ENCODE measurements around the gene EME2. TPM values are rescaled to one million over a fixed set of nuclear protein-coding genes. Genes with fewer than 3 reads are reported as not detected.

The EME2 gene
- total RNA-seq, 1 donor from 2014 or later = 15.5 TPM

DNA sequence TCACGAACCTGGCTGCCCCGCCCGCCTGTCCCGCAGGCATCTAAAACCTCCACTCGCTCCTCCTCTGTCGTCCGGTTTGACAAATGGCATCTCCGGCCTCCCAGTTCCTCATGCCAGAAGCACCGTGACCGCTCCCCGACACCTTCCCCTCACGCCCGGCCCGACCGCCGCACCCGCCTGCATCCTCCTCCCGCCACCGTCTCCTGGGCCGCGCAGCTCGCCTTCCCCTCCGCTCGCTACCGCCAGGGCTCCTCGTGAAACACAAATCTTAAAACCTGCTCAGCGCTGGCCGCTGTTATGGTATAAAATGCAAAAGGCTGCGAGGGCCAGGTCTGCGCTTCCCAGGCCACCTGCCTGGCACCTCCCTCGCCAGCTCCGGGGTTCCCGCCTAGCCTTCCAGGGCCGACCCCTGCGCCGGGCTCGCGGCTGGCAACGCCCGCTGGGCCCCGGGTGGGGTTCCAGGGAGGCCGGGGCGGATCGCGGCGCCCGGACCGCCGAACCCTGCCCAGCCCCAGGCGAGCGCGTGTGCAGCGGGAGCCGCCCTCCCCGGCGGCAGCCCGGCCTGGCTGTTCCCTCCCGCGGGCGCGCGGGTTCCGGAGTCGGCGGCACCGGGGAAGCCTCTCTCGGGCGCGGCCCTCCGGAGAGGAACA is 9.3 kb downstream of the EME2 start:
- Histone ChIP-seq H3K4me3 (peak overlapping the region; percentile 91), H3K9me3 (no peaks in the 10 kb centered on the region), H3K4me1 (peaks cover 41% of the 10 kb centered on the region), H3K36me3 (peaks cover 50% of the 10 kb centered on the region), H3K27me3 (ENCODE audit: low read depth) (no peaks in the 10 kb centered on the region), H3K27ac (peak overlapping the region; percentile 90)
- ATAC-seq = peak; percentile 5 to 31
- intact Hi-C loops (cut with DNase I) = no loop called here
- no peak for TF ChIP-seq CTCF (IDR thresholded peaks at IDR 0.05)
- no peak for DNase-seq

- Histone ChIP-seq H3K4me1 (peaks cover 41% of the 10 kb centered on the region), H3K4me3 (peak within 1 kb of the TSS; percentile 91), H3K27me3 (ENCODE audit: low read depth) (no peaks in the 10 kb centered on the region), H3K27ac (peak within 1 kb of the TSS; percentile 90), H3K9me3 (no peaks in the 10 kb centered on the region), H3K36me3 (peaks cover 50% of the 10 kb centered on the region)
- no peak for TF ChIP-seq CTCF (IDR thresholded peaks at IDR 0.05)
- ATAC-seq = peak; percentile 96
- peak; percentile 100 for DNase-seq
- intact Hi-C loops (cut with DNase I) = no loop called here
These were observed 10.0 kb downstream of the EME2 start, which contains the start of the genes NUBP2 and SPSB3 for GRCh38 chr16:1782408-1783264. Gene NUBP2, plus strand, starts transcription at chr16:1782960. Its CDS starts 61 bp downstream, at chr16:1783021. Gene SPSB3, minus strand, starts transcription at chr16:1782571. Its CDS starts 1,088 bp downstream, at chr16:1781483.

GRCh38 chr16:1784977-1785845 is 12.6 kb downstream of the EME2 start:
- intact Hi-C loops (cut with DNase I) = no loop called here
- Histone ChIP-seq H3K27me3 (ENCODE audit: low read depth) (no peaks in the 10 kb centered on the region), H3K4me3 (no peak overlapping the region), H3K27ac (no peak overlapping the region), H3K9me3 (no peaks in the 10 kb centered on the region), H3K36me3 (peaks cover 55% of the 10 kb centered on the region), H3K4me1 (peaks cover 38% of the 10 kb centered on the region)
- no peak for ATAC-seq
- no peak for TF ChIP-seq CTCF (IDR thresholded peaks at IDR 0.05)
- no peak for DNase-seq

- DNase-seq = no peak
- H3K27ac ChIP-seq = no peak overlapping the region
- H3K27me3 ChIP-seq (ENCODE audit: low read depth) = no peaks in the 10 kb centered on the region
- H3K4me3 ChIP-seq = no peak overlapping the region
- intact Hi-C loops (cut with DNase I) = no loop called here
- no peak for ATAC-seq
- peaks cover 49% of the 10 kb centered on the region for H3K36me3 ChIP-seq
- no peak for TF ChIP-seq CTCF (IDR thresholded peaks at IDR 0.05)
- no peaks in the 10 kb centered on the region for H3K9me3 ChIP-seq
- H3K4me1 ChIP-seq = peaks cover 32% of the 10 kb centered on the region
These were observed 13.2 kb downstream of the EME2 start for GRCh38 chr16:1785846-1786170.
